Body of pancreas (tissue), 4 donors: ENCODE results near the gene APOA1.

Experiments
- POLR2A ChIP-seq, 3 donors: fragments of 450-650 bp; IDR thresholded peaks; one replicate each; pipeline ENCODE4 v1.6.1; 2016; ENCODE audit warnings: antibody characterized with exemption in 3 of 3, mild to moderate bottlenecking in 2 of 3
- TF ChIP-seq, protein P1 (sequence below), 7 experiments: fragments of 450-650 bp in 4 of 7; fragments of 200-600 bp in 3 of 7; sonication (generic) in 3 of 7; IDR thresholded peaks; one replicate each; pipeline ENCODE4 v1.5.1; 2016 to 2019; ENCODE audit warnings: antibody characterized with exemption in 7 of 7

DNA sequence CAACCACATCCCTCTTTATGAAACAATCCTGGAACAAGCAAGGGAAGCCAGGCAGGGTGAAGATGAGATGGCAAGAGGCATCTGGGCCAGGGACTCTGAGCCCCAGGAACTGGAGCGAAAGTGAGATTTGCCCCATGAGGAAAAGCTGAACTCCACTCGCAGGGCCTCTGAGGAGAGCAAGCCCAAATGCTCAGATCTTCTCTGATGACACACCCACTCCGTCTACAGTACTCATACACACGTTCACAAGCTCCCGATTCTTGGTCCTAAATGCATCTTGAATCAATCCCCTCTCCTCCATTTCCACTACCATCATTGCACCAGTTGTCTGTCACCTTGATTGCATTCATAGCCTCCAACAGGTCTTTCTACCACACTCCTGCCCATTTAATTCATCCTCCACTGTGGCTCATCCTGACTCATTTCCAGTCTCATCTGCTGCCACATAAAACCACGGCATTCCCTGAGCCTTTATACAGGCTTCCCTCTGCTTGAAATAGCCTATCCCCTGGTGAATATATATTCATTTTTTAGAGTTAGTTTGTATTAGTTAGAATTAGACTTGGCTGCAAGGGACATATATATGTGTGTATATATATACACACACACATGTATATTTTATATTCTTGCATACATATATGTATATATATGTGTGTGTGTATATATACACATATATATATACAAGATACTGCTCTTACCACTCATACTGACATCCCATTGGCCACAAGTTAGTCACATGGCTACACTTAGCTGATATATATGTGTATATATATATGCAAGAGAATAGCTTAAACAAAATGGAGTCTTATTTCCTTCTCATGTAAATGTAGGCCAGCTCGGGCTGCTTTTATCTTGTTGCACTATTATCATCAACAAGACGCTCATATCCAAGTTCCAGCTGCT is 44.3 kb downstream of the APOA1 start:
- no peak for TF ChIP-seq POLR2A (IDR thresholded peaks at IDR 0.05)
- TF ChIP-seq, protein P1, sequence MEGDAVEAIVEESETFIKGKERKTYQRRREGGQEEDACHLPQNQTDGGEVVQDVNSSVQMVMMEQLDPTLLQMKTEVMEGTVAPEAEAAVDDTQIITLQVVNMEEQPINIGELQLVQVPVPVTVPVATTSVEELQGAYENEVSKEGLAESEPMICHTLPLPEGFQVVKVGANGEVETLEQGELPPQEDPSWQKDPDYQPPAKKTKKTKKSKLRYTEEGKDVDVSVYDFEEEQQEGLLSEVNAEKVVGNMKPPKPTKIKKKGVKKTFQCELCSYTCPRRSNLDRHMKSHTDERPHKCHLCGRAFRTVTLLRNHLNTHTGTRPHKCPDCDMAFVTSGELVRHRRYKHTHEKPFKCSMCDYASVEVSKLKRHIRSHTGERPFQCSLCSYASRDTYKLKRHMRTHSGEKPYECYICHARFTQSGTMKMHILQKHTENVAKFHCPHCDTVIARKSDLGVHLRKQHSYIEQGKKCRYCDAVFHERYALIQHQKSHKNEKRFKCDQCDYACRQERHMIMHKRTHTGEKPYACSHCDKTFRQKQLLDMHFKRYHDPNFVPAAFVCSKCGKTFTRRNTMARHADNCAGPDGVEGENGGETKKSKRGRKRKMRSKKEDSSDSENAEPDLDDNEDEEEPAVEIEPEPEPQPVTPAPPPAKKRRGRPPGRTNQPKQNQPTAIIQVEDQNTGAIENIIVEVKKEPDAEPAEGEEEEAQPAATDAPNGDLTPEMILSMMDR (IDR thresholded peaks at IDR 0.05), result no peak
